ENCODE results near the gene TLX2.

Gene TLX2

GRCh38 chr2:74548900-74549826 is 34.9 kb downstream of the TLX2 start:
- no peak for TF ChIP-seq CTCF (IDR thresholded peaks at IDR 0.05)

- no peak for TF ChIP-seq CTCF (IDR thresholded peaks at IDR 0.05)
These were observed 36.0 kb downstream of the TLX2 start for GRCh38 chr2:74550231-74550630.

- TF ChIP-seq CTCF (IDR thresholded peaks at IDR 0.05) = no peak
These were observed 37.3 kb downstream of the TLX2 start for GRCh38 chr2:74551530-74551929.

- TF ChIP-seq CTCF (IDR thresholded peaks at IDR 0.05) = no peak
These were observed 38.0 kb downstream of the TLX2 start for GRCh38 chr2:74551942-74552913.

- no peak for TF ChIP-seq CTCF (IDR thresholded peaks at IDR 0.05)
These were observed 38.9 kb downstream of the TLX2 start for GRCh38 chr2:74552914-74553811.

- TF ChIP-seq CTCF (IDR thresholded peaks at IDR 0.05) = no peak
These were observed 39.9 kb downstream of the TLX2 start, which contains the start of the genes DOK1 and LOXL3 for GRCh38 chr2:74553892-74554819. Gene DOK1, plus strand, starts transcription at chr2:74554720. Its CDS starts 35 bp downstream, at chr2:74554755. Gene LOXL3, minus strand, starts transcription at chr2:74553942. Its CDS starts 1,308 bp downstream, at chr2:74552634.

Measured in LNCAP (cell line).